ENCODE measurements around the gene ANKRD6.

- TF ChIP-seq NFRKB (IDR thresholded peaks at IDR 0.05) (no peak), L3MBTL2 (conservative IDR thresholded peaks at IDR 0.05) (no peak), TARDBP (IDR thresholded peaks at IDR 0.05) (no peak), PKNOX1 (IDR thresholded peaks at IDR 0.05) (no peak), SP1 (IDR thresholded peaks at IDR 0.05) (no peak), BHLHE40 (IDR thresholded peaks at IDR 0.05; ENCODE audit: borderline replicate concordance) (no peak), SUZ12 (IDR thresholded peaks at IDR 0.05) (no peak), ZNF384 (IDR thresholded peaks at IDR 0.05) (no peak), CTBP1 (IDR thresholded peaks at IDR 0.05; ENCODE audit: borderline replicate concordance) (no peak)
Measured at GRCh38 chr6:89526563-89526869, 93.6 kb downstream of the ANKRD6 start.
